ENCODE measurements around the gene SH3RF3.

SH3RF3 gene

DNA sequence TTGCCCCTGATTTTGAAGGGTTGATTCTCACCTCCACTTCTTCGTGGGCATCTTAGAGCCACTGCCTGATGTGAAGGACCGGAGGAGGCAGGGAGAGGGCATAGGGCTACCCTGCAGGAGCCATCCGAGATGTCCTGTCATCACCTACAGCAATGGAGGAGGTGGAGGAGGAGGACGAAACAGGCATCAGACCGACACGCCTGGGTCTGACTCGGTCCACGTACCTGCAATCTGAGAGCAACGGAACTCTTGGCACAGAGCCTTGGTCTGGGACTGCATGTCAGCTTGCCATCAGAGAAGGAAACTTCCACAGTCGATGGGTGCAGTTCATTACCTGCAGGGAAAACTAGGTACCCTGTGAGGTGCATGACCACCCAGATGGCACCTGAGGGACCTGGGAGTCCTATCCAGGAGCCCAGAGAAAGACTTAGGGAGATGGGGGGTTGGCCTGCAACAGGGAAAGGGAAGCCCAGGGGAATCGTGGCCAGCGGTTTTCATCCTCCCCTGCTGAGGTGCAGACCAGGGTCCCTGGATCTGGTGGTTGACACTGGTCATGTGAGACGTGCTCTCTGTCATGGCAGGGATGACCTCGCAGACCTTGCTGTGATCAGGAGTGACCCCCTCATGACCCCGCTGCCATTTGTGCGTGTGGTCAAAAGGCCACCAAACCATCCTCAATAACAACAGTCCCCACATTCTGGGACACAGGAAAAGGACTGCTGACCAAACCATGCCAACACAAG, 293.9 kb downstream of the SH3RF3 start:
- no peak for DNase-seq

DNA sequence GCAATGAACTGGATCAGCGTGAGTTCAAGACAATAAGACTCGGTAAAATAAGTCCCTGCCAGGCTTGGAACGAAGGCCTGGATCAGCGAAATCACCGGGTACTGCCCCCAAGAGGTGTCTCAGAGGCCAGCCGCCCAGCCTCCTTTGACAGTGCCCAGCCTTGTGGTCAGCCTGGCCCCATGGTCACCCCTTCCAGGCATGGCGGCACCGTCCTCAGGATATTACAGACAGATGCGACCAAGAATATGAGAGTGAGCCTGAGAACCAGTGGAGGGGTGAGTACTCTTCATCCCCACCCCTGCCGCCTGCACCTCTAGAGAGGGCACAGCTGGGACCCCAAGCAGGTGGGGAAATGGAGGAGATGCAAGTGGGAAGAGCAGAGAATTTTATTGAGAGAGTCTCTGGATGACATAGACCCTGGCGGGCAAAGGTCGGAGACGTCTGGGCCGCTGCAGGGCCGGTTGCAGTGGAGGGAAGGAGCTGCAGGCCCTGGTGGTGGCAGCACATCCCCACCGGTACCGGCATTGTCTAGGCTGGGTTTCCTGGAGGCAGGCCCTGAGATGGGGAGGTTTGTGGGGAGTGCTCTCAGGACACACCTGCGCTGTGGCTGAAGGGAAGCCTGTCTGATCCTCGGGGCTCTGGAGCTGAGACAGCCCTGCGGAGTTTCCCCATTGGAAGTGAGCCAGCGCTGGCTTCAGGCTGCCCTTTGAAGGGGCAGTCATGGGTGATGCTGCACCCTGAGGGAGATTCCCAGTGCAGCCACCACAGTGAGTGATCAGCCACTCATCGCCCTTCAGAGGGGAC, 294.8 kb downstream of the SH3RF3 start:
- DNase-seq = no peak

GRCh38 chr2:109425411-109425810, 296.4 kb downstream of the SH3RF3 start:
- no peak for DNase-seq

DNA sequence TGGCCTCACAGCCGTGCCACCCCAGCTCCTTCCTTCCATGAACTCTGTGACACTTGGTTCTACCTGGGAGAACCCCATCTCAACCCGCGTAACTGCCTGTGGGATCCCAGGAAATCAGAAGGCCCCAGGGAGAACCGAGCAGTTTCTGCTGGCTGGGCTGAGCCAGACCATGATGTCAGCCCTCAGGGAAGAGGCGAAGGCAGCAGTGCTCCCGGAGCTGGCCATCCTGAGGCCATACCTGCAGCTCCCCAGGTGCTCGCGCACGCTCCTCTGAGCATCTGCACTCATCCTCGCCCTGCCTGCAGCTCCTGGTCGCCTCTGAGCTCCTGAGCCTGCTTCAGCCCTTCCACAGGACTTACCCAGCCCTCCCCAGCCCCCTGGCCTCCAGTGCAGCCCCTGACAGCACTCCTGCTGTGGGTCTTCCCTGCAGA, 298.7 kb downstream of the SH3RF3 start:
- peak; percentile 51 for DNase-seq

- peak; percentile 42 for DNase-seq
Observed at GRCh38 chr2:109428281-109428680, 299.3 kb downstream of the SH3RF3 start.

GRCh38 chr2:109428841-109429566, 300.0 kb downstream of the SH3RF3 start:
- peak; percentile 58 for DNase-seq

DNA sequence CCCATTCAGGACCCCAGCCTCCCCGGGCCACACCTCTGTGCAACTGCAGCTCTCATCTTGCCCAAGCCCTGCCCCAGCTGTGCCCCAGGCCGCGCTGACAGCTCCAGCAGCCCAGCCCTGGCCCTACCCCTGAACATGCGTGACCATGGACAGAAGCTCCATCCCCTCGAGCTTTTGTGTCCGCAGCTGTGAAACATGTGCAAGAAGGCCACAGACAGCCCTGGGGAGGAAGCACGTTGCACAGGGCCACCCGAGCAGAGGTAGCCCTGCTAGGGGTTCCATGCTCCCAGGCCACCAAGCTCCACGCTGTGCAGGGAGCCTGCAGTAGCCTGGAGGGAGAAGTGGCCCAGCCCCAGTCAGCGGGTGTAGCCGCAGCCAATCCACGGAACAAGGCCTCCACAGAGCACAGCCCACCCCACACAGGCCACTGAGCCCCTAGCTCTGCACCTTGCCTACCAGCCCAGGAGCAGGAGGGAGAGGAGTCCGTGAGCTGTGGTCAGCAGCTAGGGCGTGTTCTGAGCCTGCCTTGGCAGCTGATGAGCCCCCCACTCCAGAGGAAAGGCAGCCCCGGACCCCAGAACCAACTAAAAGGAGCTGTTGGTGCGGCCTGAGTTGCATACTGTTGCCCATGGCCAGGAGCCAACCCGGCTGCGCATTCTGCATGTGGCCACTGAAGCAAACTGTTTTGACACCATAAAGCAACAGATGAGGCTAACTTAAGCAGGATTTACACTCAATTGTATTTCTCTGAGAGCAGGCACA, 300.7 kb downstream of the SH3RF3 start:
- DNase-seq = peak; percentile 57

DNA sequence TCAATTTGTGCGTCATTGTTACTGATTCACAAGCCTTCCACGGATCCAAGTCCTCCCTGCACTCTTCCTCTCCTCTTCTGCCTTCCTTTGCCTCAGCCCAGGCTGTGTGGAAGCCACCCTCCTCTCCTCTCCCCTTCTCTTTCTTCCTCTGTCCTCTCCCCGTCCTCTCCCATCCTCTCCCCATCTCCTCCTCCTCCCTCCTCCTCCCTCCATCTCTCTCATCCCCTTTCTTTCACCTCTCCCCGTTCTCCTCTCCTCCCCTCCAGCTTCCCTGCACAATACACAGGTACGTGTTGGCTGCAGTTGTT, 301.3 kb downstream of the SH3RF3 start:
- DNase-seq = no peak

DNA sequence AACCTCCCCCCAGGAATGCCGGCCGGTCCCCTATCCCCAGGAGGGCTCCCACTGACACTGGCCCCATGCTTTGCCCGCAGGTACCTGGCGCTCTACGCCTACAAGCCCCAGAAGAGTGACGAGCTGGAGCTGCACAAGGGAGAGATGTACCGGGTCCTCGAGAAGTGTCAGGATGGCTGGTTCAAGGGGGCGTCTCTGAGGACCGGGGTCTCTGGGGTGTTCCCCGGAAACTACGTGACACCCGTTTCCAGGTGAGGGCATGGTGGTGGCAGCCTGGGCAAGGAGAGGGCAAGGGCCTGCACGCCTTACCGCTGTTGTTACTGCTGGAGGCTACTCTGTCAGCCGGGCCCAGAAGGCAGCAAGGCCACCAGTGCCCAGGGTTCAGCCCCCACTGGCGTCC, 303.4 kb downstream of the SH3RF3 start:
- DNase-seq = no peak

GRCh38 chr2:109433486-109433885, 304.5 kb downstream of the SH3RF3 start:
- DNase-seq = peak; percentile 41

- peak; percentile 39 for DNase-seq
Observed at GRCh38 chr2:109433926-109434325, 304.9 kb downstream of the SH3RF3 start.

DNA sequence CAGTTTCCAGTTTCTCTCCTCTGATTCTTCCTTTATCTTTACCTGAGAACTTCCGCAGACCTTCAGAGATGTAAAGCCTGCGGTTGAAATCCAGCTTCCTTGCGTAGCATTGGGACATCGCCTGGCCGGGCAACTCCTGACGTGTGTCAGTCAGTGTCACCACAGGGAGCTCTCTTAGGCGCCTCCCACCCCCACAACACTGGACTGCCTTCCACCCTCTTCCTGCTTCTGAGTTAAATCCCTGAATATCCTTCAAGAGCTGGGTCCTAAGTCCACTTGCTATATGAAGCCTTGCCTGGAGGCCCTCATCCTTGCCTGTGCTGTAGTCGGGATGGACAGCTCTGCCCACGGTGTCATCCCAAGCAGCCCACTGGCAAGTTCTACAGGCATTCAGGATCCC, 305.3 kb downstream of the SH3RF3 start:
- peak; percentile 34 for DNase-seq

DNA sequence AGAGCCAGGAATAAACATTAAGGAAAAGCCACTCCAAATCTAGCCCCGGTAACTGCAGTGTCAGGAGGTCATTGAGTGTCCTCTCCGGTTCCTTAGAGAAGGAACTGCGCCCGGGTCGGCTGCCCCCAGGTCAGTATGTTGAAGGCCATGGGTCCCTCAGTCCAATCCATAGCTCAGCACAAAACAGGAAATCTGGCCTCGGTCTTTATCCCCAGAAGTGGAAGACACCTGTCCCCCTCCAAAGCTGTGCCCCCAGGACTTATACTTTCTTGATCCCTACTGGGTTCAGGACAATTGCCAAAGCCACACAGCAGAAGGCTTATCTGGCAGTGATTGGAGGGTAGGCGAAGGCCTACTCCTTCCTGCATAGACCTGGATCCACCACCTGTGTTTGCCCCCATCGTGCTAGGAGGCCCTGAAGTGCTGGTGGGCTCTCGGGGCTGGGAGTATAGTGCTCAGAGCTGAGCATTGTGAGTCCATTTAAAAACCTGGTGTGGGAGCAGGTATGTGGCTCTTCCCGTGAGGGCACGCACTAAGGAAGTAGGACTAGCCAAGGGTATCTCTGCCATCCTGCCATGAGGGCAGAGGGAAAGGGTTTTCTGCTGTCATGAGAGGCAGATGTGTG, 306.2 kb downstream of the SH3RF3 start:
- DNase-seq = peak; percentile 50

GRCh38 chr2:109435901-109436598, 307.0 kb downstream of the SH3RF3 start:
- DNase-seq = peak; percentile 43

DNA sequence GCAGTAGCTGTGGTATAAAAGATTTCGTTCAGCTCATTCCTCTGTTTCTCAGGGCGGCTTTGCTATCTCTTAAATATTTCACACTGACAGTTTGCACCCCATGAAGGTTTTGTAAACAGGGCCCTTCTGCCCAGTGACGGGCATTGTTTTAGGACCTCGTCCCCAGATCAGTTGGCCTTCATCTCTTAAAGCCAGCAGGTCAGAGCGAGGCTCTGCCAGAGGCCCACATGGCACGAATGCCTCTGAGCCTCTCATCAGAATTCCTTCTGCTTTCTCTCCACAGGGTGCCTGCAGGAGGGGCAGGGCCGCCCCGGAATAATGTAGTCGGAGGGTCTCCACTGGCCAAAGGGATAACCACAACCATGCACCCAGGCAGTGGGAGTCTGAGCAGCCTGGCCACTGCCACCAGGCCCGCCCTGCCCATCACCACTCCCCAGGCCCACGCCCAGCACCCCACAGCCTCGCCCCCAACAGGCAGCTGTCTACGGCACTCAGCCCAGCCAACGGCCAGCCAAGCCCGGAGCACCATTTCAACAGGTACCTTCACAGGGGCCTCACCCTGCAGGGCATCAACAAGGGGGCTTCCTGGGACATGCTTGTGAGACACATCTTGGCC, 307.7 kb downstream of the SH3RF3 start:
- DNase-seq = no peak

GRCh38 chr2:109437325-109438090, 308.5 kb downstream of the SH3RF3 start:
- DNase-seq = no peak

DNA sequence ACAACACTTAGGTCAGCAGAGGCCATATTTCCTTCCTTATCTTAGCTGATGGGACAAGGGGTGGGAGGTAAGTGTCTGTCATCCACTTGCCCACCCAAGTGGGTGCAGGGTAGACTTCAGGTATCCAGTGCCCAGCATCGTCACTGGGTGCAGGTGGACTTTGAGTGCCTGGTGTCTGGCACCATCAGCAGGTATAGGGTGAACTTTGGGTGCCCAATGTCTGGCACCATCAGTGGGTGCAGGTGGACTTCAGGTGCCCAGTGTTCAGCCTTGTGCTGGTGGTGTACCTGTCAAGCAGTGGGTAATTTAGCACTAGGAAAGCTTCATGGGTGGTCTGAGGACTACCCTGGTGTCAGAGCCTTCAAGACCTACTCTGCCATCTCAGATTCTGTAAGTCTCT, 309.1 kb downstream of the SH3RF3 start:
- DNase-seq = no peak

- DNase-seq = peak; percentile 10
Observed at GRCh38 chr2:109438773-109439389, 309.9 kb downstream of the SH3RF3 start.

DNA sequence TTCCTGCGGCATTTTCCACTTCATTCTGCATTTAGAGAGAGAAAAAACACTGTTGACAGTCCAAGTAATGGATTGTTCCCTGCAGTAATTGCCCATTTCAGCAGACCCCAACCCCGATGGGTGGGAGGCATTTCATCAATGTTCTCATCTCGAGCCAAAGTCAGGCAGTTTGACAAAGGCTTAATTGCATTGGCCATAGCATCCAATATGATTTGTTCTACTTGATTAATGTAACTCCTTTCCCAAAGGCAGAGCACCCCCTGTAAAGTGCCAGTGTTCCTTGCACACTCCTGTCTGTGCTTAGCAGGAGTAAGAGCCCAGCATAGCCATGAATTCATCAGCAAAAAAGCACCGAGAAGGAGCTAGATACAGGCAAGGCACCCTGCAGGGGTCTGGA, 310.4 kb downstream of the SH3RF3 start:
- DNase-seq = no peak

DNA sequence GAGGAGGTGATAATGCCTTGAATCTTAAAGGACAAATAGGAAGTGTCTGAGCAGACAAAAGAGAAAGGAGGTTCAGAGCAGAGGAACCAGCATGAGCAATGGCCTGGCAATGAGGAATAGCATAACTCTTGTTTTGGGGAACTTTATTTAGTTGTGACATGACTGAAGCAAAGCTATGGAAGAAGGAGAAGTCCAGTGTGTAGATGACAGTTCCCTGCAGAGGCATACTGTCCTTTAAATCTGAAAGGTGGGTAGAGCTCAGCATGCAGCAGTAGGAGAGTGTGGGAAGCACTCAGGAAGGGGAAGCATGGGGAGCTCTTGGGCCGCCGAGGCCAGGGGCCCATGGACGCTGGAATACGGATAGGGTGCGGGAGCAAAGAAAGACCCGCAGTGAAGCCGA, 311.0 kb downstream of the SH3RF3 start:
- no peak for DNase-seq
